Fibroblast of pulmonary artery (primary cell): Measurements from ENCODE around the gene EDDM13.

Source experiments
- DNase-seq: peaks from one replicate; pipeline ENCODE4 v3.0.0-alpha.2; 2010; ENCODE audit warnings: low read depth
- H3K4me3 ChIP-seq: replicated peaks from 2 replicates; pipeline ENCODE4 v1.5.1; 2011; ENCODE audit warnings: low read depth, mild to moderate bottlenecking, control low read depth, low read length, moderate library complexity
- CTCF ChIP-seq: IDR thresholded peaks from 2 replicates; pipeline ENCODE4 v1.5.1; 2011; ENCODE audit warnings: mild to moderate bottlenecking, control low read depth, low read length, inconsistent platforms; ENCODE audit errors: missing control alignments

Gene EDDM13

GRCh38 chr19:56271151-56271550 is 1.4 kb upstream of the EDDM13 start:
- DNase-seq, result no peak
- H3K4me3 ChIP-seq, result no peak overlapping the region
- TF ChIP-seq CTCF, result no peak

DNA sequence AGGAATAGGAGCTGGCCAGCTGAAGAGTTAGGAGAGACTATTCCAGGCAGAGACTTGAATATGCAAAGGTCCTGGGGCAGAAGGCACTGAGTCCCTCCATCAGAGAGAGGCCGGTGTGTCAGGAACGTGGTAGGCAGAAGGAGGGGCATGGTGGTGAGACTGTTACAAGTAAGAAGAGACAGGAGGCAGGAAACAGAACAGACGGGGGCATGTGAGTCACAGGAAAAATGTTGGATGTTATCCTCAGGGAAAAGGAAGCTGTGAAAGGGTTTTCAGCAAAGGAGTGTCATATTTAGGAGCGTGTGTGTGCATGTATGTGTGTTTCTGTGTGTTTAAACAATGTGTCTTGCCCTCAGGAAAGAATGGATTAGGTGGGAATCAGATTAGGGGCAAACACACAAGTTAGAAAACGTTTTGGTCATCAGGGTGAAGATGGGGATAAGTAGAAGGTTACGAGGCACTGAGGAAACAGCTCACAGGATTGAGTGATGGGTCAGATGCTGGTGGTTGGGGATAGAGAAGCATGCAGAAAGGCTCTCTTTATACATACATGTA is 1.1 kb downstream of the EDDM13 start:
- DNase-seq, result peak; percentile 55
- H3K4me3 ChIP-seq, result no peak overlapping the region
- TF ChIP-seq CTCF, result no peak

DNA sequence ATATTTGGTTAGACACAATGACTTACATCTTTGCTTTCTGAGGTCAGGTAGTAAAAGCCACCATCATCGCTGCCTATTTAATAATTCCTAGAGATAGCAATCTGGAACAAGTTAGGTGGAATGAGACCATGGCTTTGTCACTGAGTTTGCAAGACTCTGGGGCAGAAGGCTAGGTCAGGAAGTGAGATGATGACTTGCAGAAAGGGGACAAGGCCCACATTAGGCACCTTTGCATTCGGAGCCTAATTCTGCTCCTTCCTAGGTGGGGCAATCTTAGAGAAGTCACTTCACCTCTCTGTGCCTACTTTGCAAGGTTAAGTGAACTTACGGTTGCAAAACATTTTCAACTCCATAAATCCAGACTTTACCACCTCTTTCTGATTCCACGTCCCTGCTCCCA is 10.3 kb downstream of the EDDM13 start:
- no peak for DNase-seq
- H3K4me3 ChIP-seq, result no peak overlapping the region
- no peak for TF ChIP-seq CTCF

DNA sequence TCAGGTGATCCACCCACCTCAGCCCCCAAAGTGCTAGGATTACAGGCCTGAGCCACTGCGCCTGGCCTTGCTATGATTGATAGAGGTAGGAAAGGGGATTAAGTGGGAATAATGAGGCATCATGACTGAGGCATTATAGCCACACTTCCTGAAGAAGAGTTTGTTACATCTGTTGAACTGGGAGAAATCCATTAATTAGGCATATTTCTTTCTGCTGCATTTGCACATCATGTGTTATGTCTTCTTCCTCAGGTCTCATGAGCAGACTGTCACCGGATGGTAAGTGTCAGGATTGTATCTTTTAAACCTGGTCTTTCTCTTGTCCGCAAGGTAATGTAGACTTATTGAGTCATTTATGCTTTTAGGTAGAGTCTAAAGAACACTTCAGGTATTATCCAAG is 12.2 kb downstream of the EDDM13 start:
- H3K4me3 ChIP-seq, result no peak overlapping the region
- no peak for DNase-seq
- no peak for TF ChIP-seq CTCF

DNA sequence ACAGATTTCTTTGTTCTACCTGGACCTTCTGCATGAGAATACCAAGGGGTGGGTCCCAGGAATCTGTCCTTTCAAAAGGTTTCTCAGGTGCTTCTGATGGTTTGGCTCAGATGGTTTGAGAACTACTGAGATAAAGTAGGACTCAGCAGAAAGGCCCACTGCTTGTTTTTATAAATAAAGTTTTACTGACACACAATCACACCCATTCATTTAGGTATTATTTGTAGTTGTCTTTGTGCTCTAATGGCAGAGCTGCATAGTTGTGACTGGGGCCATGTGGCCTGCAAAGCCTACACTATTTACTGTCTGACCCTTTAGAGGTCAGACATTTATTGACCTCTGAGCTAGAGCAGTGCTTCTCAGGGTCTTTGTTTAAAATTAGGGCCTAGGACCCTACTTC is 17.6 kb downstream of the EDDM13 start:
- no peak for TF ChIP-seq CTCF
- H3K4me3 ChIP-seq, result no peak overlapping the region
- DNase-seq, result no peak

- no peak for DNase-seq
- no peak for TF ChIP-seq CTCF
Measured at GRCh38 chr19:56291867-56292266, 19.3 kb downstream of the EDDM13 start.

DNA sequence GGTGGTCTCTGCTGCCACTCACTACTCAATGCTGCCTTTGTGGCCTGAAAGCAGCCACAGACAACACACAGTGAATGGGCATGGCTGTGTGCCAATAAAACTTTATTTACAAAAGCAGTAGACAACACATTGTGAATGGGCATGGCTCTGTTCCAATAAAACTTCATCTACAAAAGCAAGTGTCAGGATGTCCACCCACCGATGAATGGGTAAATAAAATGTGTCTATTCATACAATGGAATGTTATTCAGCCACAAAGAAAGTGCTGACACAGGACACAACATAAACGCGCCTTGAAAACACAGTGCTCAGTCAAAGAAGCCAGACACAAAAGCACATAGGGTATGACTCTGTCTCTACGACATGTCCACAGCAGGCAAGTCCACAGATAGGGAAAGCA is 22.0 kb downstream of the EDDM13 start:
- H3K4me3 ChIP-seq, result no peak overlapping the region
- DNase-seq, result no peak
- no peak for TF ChIP-seq CTCF

More at GRCh38 chr19:56291867-56292266, 19.3 kb downstream of the EDDM13 start:
- no peak overlapping the region for H3K4me3 ChIP-seq
